Measurements from ENCODE around the gene RREB1.

RREB1 gene

DNA sequence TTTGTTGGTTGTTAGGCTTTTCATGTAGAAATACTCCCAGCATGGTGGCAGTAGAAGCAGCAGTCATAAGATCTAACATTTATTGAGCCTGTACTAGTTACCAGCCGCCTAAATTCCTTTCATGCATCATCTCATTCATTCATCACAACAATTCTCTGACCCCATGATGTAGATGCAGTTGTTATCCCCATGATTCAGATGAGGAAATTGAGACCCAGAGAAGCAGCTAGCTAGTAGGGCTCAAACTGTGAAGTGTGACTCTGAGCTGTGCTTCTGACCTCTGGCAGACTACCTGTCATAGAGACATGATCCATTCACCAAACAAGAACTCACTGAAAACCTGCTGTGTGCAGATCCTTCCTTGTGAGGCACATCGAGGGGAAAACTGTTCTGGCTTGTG is 16.9 kb downstream of the RREB1 start:
- DNase-seq = no peak

DNA sequence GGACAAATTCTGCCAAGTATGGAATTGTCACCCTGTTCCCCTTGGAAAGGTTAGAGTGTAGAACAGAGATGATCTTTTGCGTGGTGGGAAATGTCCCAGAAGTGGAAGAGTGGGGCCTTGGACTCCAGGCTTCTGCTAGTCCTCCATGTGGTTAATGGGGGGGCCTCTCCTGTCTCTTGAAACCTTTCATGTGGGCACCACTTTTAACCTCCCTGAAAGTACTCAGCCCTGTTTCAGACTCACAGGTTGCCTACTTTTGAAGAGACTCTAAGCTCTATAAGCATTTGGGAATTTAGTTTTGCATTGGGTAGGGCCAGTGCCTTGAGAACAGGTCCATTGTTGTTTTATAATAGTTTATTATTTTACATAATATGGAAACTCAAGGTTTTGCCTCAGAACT is 17.5 kb downstream of the RREB1 start:
- no peak for DNase-seq

DNA sequence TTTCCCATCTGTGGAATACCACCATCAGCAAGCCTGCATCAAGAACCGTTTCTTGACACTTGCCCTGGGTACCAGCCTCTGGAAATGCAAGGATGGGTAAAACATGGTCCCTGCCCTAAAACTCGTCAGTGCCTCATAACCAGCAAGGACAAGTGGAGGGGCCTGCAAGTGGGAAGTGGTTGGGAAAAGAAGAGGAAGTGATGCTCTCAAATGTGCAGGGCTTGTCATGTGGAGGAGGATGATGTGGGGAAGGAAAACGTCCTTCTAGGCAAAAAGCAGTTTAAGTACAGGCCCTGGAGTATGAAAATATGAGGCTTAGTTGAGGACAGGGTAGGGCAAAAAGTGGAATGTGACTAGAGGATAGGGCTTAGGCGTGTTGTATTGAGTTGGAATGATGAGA is 19.0 kb downstream of the RREB1 start:
- DNase-seq = no peak

DNA sequence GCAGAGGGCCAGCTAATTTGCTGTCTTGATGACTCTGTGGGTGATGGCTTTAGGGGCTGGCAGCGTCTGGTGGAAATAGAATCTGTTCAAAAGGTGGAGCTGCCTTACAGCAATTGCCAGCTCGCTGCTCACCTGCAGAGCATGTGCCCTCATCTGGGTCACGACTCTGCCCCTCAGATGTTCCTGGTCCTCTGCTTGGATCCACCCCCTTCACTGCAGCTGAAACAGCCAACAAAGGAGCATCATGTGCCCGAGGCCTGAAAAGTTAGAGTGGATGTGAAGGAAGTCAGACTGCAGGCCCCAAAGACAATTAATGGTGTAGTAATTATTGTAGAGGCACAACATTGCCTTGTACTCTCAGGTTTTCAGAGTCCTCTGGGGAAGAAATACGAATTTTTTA is 19.9 kb downstream of the RREB1 start:
- no peak for DNase-seq

DNA sequence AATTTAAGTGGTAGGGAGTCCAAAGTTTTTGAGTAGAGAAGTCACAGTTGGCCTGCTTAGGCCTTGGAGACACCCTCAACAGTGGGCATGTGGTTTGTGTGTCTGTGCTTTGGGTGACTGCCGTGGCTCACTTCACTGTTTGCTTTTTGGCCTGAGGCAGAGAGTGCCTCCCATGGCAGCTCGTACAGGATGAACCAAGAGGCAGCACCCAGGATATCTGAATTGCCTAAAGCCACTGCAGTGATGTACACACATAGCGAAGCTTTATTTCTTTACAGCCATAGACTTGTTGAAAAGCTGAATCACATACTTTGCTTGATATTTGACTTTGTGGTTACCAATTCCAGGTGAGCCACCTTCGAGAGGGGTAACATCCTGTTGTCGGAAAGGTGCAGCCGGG is 21.6 kb downstream of the RREB1 start:
- no peak for DNase-seq

DNA sequence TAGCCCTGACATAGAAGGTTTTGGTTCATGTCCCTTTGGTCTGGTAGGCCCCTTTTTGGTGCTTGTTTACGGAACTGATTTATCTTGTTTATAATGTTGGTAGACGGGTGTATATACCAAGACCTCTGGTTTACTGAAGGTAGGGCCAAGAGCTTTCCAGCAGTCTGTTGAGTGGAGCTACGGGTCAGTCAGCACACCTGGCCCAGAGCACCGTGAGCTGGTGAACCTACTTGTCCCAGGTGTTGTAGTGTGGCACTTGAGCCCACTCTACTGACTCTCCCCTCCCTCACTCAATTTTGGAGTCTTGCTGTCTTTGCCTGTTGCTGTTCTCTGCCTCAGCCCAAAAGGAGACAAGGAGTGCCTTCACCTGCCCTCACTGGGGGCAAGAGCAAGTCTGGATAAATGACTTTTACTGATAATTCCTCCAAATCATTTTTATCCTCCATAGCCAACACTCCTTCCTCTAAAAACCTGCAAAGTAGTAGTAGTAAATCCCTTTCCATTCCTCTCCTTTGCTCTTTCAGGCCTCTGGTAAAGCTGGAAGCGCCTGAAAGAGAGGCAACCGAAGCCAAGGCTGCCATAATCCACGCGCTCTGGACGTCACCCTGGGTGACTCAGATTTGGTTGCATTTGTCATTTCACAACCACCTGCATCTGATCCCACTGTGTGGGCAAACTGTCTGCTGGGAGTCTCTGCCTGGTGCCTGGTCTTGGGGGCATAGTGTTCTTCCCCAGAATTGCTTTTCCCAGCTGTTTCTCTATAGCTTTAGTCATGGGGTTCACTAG is 22.2 kb downstream of the RREB1 start:
- DNase-seq = no peak

DNA sequence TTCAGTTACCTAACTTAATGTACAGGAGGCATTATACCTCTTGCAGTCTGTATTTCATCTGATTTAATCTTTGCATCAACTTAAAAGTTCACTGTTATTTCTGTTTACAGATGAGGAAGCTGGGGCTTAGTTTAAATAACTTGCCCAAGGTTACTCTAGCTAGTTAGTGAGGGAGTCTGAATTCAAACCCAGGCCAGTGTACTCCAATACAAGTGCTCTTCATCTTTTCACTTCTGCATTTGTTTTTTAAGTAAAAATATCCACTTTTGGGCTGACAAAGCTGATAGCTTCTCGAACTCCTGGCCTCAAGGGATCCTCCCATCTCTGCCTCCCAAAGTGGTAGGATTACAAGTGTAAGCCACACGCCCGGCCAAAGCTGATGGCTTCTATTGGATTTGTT is 23.6 kb downstream of the RREB1 start:
- DNase-seq = no peak

DNA sequence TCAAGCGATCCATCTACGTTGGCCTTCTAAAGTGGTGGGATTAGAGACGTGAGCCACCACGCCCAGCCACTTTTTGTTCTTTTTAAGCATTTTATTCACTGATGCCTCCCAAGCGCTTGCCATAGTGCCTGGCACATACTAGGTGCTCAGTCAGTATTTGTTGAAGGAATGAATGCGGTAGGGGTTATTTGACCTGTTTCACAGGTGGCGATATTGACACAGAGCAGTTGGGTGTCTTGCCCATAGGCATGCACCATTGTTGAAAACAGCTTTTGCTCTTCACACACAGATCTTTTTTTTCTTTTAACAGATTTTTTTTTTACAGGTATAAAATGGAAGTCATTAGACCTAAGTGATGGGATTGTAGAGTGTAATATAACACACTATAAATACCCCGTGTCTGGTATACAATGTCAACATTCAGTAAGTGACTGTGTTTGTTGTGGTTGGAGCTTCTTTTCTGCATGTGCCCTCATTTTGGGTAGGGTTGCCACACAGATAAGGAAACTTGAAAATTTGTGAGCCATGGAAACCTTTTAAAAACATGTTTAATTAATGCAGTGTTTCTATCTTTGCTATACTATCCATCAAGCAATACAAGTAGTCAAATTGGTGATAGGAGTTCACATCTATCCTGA is 24.8 kb downstream of the RREB1 start:
- no peak for DNase-seq

DNA sequence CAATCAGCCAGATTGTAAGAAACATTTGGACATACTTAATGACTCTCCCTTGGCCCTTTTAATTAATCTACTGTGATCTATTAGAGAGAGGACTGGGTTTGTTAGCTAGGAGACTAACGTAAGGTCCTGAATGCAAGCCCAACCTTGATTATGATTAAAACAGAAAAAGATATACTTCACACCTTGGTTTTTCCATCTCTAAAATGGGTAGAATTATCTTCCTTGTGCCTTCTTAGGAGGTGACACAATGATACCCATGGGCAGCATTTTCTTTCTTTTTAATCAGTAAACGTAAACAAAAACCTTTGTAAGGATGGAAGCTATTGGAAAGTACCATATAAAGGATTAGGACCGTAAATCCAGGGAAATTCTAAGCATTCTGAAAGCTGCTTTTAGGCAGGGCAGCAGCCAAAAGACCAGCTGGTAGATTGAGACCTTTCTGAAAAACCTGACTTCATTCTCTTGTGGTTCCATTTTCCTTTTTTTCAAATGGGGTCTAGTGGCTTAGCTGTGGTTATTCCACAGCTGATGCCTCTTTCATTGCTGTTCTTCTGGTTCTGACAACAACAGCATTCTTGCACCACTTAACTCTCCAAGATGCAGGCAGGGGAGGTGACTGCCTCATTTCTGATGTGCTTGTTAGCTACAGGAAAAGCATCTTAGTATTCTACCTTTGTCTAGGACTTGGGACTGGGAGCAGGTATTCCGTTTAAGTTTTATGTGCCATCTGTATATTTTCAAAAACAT is 27.4 kb downstream of the RREB1 start:
- DNase-seq = no peak

DNA sequence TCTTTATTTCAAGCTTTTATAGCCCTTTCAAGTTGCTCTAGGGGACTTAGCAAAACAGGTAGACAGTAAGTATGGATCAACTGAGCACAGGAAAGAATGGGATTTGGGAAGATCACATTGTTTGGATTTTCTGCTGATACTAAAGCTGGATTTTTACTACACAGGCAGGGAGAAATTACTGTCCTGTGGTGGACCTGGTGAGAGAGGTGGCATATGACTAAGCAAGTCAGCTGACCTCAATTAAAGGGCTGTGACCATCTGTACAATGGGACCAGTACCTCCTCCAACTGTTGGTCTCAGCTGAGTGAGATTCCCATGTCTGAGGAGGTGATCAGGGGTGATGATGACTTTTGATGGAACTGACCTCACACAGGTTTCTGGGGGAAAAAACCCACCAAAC is 28.0 kb downstream of the RREB1 start:
- no peak for DNase-seq

DNA sequence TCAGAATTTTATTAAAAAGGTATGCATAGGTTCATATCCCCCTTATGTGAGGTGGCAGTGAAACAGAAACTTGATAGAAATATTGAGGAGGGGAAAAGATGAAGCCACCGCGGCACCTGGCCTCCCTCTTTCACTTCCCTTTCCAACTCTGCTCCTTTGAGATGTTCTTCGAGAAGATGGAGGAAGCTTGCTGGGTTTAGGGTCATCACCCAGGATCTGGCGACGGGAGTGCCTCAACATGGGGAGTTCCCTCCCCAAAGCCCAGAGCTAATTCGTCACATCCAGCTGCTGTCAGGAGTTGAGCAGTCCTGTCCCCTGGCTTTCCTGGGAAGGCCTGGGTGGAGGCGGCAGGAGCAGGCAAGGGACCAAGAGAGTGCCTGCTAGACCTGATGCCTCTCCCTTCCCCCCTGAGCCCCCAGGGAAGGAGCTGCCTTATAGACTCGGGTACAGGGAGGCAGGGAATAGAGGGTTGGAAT is 29.1 kb downstream of the RREB1 start:
- DNase-seq = no peak

DNA sequence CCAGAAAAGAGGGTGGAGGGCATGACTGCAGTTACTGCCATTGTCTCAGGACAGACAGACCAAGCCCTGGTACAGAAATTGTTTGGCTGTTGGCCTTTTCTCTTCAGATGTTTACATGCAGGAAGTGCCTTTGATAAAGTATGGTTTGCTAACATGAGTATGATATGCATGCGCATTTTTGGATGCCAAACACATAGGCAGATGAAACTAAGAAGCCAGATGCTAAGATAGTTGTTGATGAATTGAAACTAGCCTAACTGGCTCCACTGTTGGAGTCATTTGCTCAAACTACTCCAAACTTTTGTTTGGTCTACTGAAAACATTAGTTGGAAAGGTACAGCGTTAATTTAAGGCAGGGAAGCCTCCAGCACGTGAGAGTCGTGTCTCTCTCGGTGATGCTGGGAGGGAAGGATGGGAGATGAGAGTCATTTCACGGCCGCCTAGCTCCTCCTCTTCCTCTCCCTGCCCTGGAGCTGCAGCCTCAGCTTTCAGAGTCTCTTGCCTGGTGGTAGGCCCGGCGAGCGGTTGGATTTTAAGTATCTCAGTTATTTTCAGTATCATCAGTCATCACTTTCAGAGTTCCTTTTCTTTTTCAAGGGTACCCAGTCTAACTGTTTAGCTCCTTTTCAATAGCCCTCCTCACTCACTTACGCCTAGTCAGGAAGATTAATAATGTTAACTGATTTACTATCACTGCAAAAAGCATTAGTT is 29.7 kb downstream of the RREB1 start:
- DNase-seq = no peak

DNA sequence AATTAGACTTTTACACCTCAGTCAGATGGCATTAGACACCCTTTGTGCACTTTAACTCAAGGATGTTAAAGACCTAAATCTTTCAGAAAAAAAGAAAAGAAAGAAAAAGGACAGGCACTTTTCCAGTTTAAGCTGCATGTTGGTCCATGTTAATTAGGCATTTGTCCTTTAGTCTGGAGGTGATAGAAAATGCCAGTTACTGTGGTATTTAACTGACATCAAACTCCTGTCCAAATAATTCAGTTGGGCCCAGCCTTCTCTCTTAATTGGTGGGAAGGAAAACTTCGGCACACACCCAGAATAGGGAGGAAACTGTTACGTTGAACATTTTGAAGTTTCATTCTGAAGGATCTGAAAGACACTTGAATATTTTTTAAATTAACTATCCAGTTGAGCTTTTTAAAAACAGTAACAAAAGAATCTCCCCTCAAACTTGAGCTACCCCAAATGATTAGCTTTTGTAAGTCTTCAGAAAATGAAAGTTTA is 30.3 kb downstream of the RREB1 start:
- no peak for DNase-seq

DNA sequence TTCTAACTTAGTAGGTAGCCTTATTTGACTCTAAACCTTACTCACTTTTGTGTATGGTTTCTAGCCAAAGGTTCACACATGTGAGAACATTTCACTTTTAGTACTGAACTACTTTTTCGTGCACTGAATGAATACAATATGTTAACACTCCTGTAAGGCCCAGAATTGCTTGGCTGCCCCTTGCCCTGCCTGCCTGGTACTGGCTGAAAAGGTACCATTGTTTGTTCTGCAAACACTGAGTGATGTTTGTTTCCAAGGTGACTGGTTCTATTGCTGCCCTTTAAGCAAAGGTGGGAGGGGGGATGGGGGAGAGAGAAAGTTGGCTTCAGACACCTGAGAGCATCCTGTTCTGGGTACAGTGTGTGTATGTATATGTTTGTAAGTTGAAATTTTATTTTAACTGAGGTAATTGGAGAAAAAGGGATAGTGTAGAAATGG is 31.2 kb downstream of the RREB1 start:
- no peak for DNase-seq

DNA sequence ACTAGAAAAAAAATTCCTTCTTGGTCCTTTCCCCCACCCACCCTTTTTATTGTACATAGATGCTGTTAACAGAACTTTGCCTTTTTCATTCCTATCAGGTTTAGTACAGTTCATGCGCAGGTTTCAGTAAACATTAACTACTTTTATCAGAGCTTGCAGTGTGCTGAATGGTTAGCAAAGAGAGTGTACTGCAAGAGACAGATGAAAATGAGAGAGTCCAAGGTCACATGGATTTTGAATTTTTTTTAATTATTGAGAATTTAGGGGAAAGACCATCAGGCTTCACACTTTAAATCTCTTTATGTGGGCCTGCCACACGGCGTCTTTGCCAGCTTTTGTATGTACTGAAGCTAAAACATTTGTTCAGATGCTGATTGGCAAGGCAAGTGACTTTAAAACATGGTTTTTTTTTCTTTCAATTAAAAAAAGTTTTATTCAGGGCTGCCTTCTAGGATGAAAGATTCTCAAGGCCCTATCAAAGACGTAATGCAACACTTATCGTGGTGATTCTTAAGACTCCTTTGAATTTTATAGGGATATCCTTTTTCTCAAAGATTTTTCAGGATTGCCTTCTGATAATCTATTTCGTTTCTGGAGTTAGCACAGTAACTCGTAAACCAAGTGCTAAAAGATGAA is 32.2 kb downstream of the RREB1 start:
- no peak for DNase-seq

DNA sequence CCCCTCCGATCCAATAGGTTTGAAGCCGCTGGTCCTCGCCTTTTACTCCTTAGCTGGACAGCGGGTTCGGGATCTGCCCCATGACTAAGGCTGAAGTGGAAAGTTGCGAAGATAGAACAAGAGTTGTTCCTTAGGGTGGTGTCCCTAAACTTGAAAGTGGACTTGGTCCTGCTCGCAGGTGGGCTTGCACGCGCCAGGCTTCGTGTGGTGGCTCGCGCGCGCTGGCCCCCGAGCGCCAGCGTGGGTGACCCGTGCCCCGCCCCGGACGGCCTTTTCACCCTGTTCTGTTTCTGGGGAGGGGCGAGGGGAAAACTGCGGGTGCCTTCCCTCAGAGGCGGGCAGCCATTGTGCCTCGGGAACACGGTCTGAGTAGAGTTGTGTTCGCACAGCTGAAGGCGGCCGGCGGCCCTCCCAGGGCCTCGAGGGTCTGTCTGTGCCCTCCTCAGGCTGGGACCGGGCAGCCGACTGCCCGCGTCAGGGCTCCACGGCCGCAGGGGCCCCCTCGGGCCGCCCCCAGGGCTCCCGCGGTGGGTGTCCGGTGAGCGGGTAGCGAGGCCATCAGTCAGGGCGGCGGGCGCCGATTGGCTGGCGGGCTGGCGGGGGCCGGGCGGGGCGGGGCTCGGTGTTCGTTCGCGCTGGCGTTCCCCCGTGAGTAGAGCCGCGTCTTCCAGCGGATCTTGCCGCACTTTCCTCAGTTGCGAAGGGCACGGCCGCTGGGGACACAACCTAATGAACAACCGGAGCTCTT is 33.0 kb downstream of the RREB1 start:
- DNase-seq = no peak

DNA sequence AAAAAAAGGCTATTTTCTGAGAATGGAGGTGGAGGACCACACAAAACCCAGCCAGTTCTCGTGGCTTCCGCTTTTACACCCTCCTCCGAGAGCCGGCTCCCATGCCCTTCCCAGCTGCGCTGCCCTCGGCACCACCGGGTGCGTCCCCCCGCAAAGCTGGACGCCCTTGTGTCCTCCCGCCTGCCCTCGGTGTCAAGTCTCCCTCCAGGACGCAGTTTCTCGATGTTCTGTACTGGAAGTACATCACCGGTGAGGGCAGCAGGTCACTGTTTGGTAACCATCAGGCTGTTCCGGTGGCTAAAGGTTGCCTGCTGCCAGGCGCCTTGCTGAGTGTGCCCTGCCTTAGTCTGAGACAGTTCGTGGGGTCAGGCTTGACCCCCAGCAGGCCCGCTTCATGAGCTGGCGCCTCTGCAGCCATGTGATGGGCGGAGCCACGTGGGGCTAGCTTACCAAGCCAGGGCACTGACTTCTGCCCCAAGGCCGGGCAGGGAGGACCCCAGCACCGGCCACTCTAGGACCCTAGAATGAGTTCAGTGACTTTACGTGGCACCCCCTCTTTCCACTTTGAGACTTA is 34.6 kb downstream of the RREB1 start:
- DNase-seq = no peak

DNA sequence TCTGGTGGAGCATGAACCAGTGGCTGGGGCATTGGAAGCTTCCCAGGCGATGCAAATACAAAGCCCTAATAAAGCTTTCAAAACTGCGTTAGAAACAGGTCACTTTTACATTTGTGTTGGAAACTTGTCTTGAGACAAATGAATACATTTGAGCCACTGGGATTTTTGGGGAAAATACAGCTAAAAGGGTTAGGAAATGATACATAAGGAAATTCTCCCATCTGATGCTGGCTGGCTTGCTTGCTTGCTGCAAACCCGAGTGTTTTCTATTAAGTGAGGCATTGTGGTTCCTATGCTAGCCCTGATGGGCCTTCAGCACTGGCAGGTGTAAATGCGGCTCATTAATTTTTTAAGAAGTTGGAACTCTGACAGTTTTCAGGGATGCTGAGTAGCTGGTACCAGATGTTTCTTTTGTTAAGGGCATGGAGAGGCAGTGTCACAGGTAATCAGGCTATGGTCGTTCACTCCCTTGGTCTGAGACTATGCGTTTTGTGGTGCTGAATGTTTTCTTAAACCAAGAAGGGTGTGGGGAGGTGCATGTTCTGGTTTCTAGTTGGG is 35.2 kb downstream of the RREB1 start:
- DNase-seq = no peak

DNA sequence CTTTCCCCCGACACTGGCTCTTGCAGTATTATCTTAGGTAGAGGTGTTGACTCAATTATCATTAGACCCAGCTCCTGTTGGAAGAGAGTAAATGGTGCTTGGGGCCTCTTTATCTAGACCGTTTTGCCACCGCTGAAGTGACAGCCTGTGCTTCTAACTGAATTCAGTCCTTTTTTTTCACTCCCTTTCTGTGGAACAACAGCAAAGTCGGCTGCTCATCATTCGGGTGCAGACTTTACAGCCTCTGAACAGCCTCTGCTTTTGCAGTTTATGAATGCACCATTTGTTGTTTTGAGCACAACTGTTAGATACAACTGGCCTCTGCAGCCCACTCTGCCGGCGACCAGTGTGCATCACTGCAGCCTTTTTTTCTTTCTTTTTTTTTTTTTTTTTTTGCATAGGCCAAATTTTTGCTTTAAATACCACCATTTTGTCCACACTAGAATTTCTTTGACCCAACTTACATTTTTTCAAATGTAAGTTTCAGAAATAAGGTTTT is 35.8 kb downstream of the RREB1 start:
- DNase-seq = no peak

DNA sequence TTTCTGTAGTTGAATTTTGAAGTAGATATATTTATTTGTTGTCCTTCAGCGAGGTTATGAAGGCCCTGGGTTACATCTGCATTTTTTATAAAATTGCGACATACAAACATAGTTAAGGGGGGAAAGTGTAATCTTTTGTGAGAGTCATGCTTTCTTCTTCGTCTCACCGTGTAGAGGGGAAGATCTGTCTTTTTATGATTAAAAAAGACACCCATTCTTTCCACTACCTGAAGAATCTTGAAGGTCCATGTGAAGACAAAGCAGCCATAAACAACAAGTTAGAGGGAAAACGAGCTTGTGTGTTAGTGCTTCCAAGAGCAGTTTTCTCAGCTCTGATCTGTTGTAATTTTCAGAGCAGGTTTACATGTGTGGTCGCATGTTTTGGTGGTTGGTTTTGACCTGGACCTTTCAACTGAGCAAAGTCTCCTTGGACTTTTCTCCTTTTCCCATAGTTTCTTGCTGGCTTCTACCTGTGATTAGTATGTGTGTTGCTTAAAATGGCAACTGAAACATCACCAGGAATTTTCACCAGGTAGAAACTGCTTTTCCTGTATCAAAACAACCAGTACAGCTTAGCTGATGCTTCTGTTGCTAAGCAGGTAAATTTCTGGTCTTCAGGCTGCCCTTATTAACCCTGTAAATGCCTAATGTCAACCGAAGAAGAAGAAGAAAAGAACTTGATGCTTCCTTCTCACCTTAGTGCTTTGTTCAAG is 37.3 kb downstream of the RREB1 start:
- no peak for DNase-seq
